SK-MEL-5 (cell line): ENCODE results near the gene NISCH. TPM values are rescaled to one million over a fixed set of nuclear protein-coding genes. Genes with fewer than 3 reads are reported as not detected.

Experiments
- DNase-seq: peaks from one replicate; pipeline ENCODE4 v3.0.0-alpha.2; 2016; ENCODE audit warnings: low read depth, low spot score
- in situ Hi-C: cut with HindIII; loops from 2 replicates; pipeline ENCODE4 v1.10.0; 2016; ENCODE audit warnings: low sequenced_read_pairs, high pct_unique_total_duplicates, low pct_unique_long_range_greater_than_20kb
- total RNA-seq: library from RNA; depleted of rRNA; stranded (reverse); fragments of >200 nt; shearing (Covaris generic); gene quantifications from 2 replicates; pipeline ENCODE4 v1.2.3, GENCODE V29; 2014; rRNA removed

The NISCH gene
- total RNA-seq, 1 experiment from 2014 or later, result 17.7 TPM

- DNase-seq, result no peak
These were observed 79.1 kb downstream of the NISCH start for GRCh38 chr3:52534281-52535183.

DNA sequence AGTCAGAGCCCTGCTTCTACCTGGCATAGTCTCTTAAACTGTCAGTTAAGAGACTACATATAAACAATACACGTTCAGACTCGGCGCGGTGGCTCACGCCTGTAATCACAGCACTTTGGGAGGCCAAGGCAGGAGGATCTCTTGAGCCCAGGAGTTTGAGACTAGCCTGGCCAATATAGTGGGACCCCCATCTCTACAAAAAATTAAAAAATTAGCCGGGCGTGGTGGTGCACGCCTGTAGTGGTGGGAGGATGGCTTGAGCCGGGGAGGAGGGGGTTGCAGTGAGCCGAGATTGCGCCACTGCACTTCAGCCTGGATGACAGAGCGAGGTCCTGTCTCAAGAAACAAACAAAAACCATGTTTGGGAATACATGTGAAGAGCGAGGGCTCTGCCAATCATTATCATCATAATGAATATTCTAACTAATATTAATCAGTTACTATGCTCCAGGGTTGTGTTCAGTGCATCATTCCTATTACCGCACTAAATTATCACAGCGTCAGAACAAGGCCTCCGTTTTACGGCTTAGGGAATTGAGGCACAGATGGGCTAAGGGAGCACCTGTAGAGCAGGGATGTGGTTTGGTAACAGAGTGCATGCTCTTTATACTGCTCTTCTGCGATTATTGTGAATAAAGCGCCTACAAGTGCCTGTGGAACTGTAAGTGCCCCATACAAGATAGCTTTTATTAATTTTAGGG is 80.2 kb downstream of the NISCH start:
- DNase-seq, result no peak
- in situ Hi-C loops, result no loop called here

More at GRCh38 chr3:52534281-52535183, 79.1 kb downstream of the NISCH start:
- in situ Hi-C loops, result no loop called here

DNA sequence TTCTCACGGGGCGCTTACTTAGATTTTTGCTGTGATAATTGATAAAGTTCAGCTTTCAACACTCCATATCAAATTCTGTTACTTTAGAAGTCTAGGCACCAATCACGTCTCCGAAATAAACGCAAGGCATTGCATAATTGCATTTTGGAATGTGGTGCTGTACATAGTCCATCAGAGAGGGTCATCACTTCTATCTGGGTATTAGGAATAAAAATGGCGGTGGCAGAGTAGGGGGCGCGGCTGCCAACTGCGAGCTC is 80.6 kb downstream of the NISCH start:
- in situ Hi-C loops, result no loop called here
- no peak for DNase-seq

GRCh38 chr3:52536369-52537164 is 81.2 kb downstream of the NISCH start, which contains the start of gene UQCC5:
Gene UQCC5, plus strand, starts transcription at chr3:52536605. Its CDS starts 151 bp downstream, at chr3:52536756.
- peak; percentile 98 for DNase-seq
- in situ Hi-C loops, result no loop called here

GRCh38 chr3:52537165-52537620 is 81.8 kb downstream of the NISCH start:
- in situ Hi-C loops, result no loop called here
- no peak for DNase-seq

GRCh38 chr3:52537726-52538421 is 82.5 kb downstream of the NISCH start:
- DNase-seq, result no peak

GRCh38 chr3:52539010-52539653 is 83.7 kb downstream of the NISCH start:
- DNase-seq, result no peak
- in situ Hi-C loops, result no loop called here

More at GRCh38 chr3:52537726-52538421, 82.5 kb downstream of the NISCH start:
- in situ Hi-C loops, result no loop called here

GRCh38 chr3:52541050-52541449 is 85.6 kb downstream of the NISCH start:
- in situ Hi-C loops, result no loop called here
- no peak for DNase-seq

Other genes starting within 250 kb of the NISCH start
- not detected in 2 replicates for gene TLR9, start 230.0 kb upstream of the NISCH start, total RNA-seq
- 59.7 and 66.9 TPM in 2 replicates for gene TWF2, start 216.4 kb upstream of the NISCH start, total RNA-seq
- 2.9 and 3.2 TPM in 2 replicates for gene PPM1M, start 209.8 kb upstream of the NISCH start, total RNA-seq
- 42.4 and 44.2 TPM in 2 replicates for gene WDR82, start 177.0 kb upstream of the NISCH start, total RNA-seq
- gene GLYCTK, start 167.8 kb upstream of the NISCH start, total RNA-seq, result 7.7 and 8.7 TPM in 2 replicates
- 0.74 and 1.6 TPM in 2 replicates for gene DNAH1, start 139.3 kb upstream of the NISCH start, total RNA-seq
- 73.5 and 78.2 TPM in 2 replicates for gene BAP1, start 45.6 kb upstream of the NISCH start, total RNA-seq
- gene PHF7, start 44.9 kb upstream of the NISCH start, total RNA-seq, result 13.8 and 20.1 TPM in 2 replicates
- 0.40 and 0.43 TPM in 2 replicates for gene SEMA3G, start 10.5 kb upstream of the NISCH start, total RNA-seq
- gene TNNC1, start 1.6 kb upstream of the NISCH start, total RNA-seq, result 0.24 and 0.42 TPM in 2 replicates
- not detected in 2 replicates for gene STAB1, start 39.7 kb downstream of the NISCH start, total RNA-seq
- 34.2 and 42.7 TPM in 2 replicates for gene NT5DC2, start 78.3 kb downstream of the NISCH start, total RNA-seq
- 6.6 and 11.0 TPM in 2 replicates for gene UQCC5, start 81.0 kb downstream of the NISCH start, total RNA-seq
- gene PBRM1, start 230.3 kb downstream of the NISCH start, total RNA-seq, result 41.7 and 43.6 TPM in 2 replicates
- gene GNL3, start 230.4 kb downstream of the NISCH start, total RNA-seq, result 199 TPM in 2 replicates